Glutamatergic neuron (in vitro differentiated cells): ENCODE measurements around the gene TTC16. TPM values are rescaled to one million over a fixed set of nuclear protein-coding genes. Genes with fewer than 3 reads are reported as not detected.

Source experiments
- DNase-seq: peaks from one replicate; pipeline ENCODE4 v3.0.0; 2022
- H3K27ac Mint-ChIP-seq: one replicate; pipeline ENCODE4 v1.8.0; 2020; ENCODE audit warnings: mild to moderate bottlenecking, mixed read lengths, inconsistent platforms; ENCODE audit not compliant: unreplicated experiment
- H3K27me3 Mint-ChIP-seq: one replicate; pipeline ENCODE4 v1.8.0; 2020; ENCODE audit warnings: mild to moderate bottlenecking, moderate library complexity, mixed read lengths, inconsistent platforms; ENCODE audit not compliant: unreplicated experiment
- H3K36me3 Mint-ChIP-seq: one replicate; pipeline ENCODE4 v1.8.0; 2020; ENCODE audit warnings: mild to moderate bottlenecking, mixed read lengths, inconsistent platforms; ENCODE audit not compliant: unreplicated experiment
- H3K4me1 Mint-ChIP-seq: one replicate; pipeline ENCODE4 v1.8.0; 2020; ENCODE audit warnings: mild to moderate bottlenecking, low read depth, mixed read lengths, inconsistent platforms; ENCODE audit not compliant: unreplicated experiment
- H3K4me3 Mint-ChIP-seq: one replicate; pipeline ENCODE4 v1.8.0; 2020; ENCODE audit warnings: mild to moderate bottlenecking, mixed read lengths, inconsistent platforms; ENCODE audit not compliant: unreplicated experiment
- H3K9me3 Mint-ChIP-seq: one replicate; pipeline ENCODE4 v1.8.0; 2020; ENCODE audit warnings: mild to moderate bottlenecking, moderate library complexity, mixed read lengths, inconsistent platforms; ENCODE audit not compliant: unreplicated experiment
- CTCF ChIP-seq: fragments of 200-600 bp; sonication (generic); IDR thresholded peaks from one replicate; pipeline ENCODE4 v1.5.0; 2021; ENCODE audit not compliant: partially characterized antibody, unreplicated experiment
- total RNA-seq: library from RNA; stranded (reverse); fragmentation: NEBNext Ultra II Directional; extraction: Animal tissue kit (Norgen Biotek cat#: 25700); gene quantifications from one replicate; pipeline ENCODE4 v1.2.1, GENCODE V29; 2021; ENCODE audit not compliant: unreplicated experiment

Gene TTC16
- total RNA-seq, 1 donor from 2014 or later: not detected

DNA sequence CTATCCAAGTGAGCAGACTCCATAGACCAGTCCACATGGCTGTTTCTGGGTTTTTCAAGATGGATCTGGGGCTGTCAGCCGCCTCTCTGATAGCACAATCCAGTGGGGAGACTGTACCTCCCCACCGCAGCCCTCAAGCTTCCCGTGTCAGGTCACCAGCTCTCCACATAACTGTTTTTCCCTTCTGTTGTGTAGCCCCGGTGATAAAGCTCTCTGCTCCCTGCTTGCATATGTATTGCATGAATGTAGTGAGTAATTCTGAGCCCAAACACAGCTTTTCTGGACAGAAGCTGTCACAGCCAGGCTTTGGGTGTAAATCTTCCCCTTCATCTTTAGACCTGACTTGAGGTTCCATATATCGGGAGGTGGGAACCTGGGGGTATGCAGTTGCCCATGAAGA lies 32.2 kb upstream of the TTC16 start:
- no peak for TF ChIP-seq CTCF
- no peak overlapping the region for H3K4me3 Mint-ChIP-seq

DNA sequence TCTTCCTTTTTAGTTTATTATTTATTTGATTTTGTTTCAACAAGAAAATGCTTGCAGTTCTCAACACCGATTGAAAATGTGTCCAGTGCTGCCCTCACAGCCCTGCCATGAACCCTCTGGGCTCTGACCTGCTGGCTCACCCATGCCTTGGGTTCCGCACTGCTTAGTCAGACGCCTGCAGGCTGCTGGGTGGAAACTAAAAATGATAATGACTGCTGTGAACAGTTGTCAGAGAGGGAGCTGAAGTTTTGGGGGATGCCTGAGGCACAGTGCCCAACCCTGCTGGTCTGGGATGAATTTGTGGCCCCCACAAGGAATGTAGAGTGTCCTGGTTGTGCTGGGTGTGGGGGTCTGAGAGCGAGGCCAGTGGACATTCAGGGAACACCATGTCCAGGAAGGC lies 31.3 kb upstream of the TTC16 start:
- Mint-ChIP-seq H3K9me3 (peaks cover 7% of the 10 kb centered on the region), H3K4me1 (no peaks in the 10 kb centered on the region), H3K27ac (no peak overlapping the region), H3K36me3 (peaks cover 5% of the 10 kb centered on the region), H3K4me3 (no peak overlapping the region), H3K27me3 (peaks cover 4% of the 10 kb centered on the region)
- TF ChIP-seq CTCF: no peak
- DNase-seq: no peak

More for the DNA sequence above, 32.2 kb upstream of the TTC16 start:
- H3K27ac Mint-ChIP-seq: no peak overlapping the region
- H3K27me3 Mint-ChIP-seq: peaks cover 4% of the 10 kb centered on the region
- H3K9me3 Mint-ChIP-seq: peaks cover 9% of the 10 kb centered on the region
- peaks cover under 1% of the 10 kb centered on the region for H3K4me1 Mint-ChIP-seq
- no peak for DNase-seq
- peaks cover 5% of the 10 kb centered on the region for H3K36me3 Mint-ChIP-seq

DNA sequence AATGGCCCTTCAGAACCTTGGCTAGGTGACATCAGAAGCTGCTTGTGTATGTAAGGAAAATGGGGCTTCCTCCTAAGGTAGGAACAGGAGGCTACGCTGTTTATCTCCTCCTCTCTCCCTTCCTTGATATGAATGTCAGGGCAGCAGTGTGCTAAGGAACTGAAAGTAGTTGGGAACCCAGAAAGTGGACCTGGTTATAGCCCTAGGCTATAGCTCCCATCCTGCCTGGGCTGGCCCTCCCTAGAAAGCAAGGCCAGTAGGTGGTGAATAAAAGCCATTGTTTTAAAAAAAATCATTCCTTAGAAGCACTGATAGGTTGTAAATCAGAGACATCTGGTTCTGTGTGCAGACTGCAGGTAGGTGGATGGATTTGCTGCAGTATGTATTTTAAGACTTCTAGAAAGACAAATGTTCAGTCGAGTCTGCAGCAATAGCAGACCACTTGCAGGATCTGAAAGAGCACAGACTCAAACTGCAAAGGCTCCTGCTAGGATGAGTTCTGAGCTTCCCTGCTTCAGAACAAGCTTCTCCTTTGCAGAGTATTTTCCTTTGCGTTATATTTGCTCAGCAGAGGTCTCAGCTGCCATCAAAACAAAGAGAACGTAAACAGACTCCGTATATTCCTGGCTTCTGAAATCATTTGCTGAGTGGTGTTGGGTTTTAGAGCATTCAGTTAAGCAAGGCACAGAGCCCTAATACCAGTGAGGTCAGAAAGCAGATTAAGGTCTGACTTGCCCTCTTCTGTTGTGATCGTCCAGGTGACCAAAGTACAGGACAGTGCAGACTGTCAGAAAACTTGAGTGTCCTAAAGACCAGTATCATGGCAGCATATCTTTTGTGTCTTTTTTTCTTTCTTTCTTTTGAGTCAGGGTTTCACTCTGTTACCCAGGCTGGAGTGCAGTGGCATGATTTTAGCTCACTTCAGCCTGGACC lies 29.2 kb upstream of the TTC16 start:
- peaks cover 8% of the 10 kb centered on the region for H3K9me3 Mint-ChIP-seq
- peaks cover 10% of the 10 kb centered on the region for H3K36me3 Mint-ChIP-seq
- no peak for DNase-seq
- no peak overlapping the region for H3K4me3 Mint-ChIP-seq
- H3K4me1 Mint-ChIP-seq: no peaks in the 10 kb centered on the region
- no peak for TF ChIP-seq CTCF
- H3K27ac Mint-ChIP-seq: no peak overlapping the region
- peaks cover 7% of the 10 kb centered on the region for H3K27me3 Mint-ChIP-seq

DNA sequence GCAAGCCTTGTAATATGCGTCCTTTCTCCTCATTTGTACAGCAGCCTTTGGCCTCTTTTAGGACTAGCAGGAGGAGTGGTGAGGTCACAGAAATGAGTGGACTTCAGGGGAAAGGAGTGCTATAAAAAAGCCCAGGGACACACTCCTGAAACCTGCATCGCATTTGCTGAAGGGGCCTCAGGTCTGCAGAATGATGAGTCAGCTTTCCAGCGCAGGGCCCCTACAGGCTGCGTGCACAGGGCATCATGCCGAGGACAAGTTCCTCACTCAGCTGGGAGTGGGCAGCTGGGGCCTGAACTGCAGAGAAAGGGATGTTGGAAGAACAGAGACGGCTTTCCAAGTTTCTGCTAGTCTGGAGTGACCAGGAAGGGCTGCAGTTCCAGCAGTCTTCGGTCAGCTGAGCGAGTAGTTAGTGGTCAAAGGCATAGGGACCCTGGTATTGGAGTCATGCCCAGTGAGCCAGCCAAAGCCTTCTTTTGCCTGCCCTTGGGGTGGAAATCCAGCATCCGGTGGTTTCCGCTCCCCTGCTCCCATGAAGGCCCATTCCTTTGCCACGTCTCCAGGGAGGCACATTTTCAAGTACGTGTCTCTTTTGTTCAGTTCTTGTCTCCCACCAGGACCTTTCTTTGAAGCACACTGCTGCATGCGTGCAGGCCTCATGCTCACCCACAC lies 26.4 kb upstream of the TTC16 start:
- no peak for DNase-seq
- Mint-ChIP-seq H3K27ac (no peak overlapping the region), H3K36me3 (peaks cover 16% of the 10 kb centered on the region), H3K4me1 (no peaks in the 10 kb centered on the region), H3K27me3 (peaks cover 17% of the 10 kb centered on the region), H3K9me3 (peaks cover 17% of the 10 kb centered on the region), H3K4me3 (no peak overlapping the region)
- TF ChIP-seq CTCF: no peak

DNA sequence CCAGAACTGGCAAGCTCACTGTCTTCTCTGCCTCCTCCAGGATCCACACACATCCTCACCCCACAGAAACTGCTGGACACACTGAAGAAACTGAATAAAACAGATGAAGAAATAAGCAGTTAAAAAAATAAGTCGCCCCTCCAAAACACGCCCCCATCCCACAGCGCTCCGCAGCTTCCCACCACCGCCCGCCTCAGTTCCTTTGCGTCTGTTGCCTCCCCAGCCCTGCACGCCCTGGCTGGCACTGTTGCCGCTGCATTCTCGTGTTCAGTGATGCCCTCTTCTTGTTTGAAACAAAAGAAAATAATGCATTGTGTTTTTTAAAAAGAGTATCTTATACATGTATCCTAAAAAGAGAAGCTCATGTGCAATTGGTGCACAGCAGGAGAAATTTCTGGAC lies 25.1 kb upstream of the TTC16 start:
- Mint-ChIP-seq H3K9me3 (peaks cover 18% of the 10 kb centered on the region), H3K27me3 (peaks cover 17% of the 10 kb centered on the region), H3K4me3 (no peak overlapping the region), H3K36me3 (peaks cover 16% of the 10 kb centered on the region), H3K27ac (no peak overlapping the region), H3K4me1 (peaks cover 4% of the 10 kb centered on the region)
- TF ChIP-seq CTCF: no peak
- DNase-seq: no peak
